ENCODE data around the gene CCDC88A. TPM values are rescaled to one million over a fixed set of nuclear protein-coding genes. Genes with fewer than 3 reads are reported as not detected.

CCDC88A gene
- total RNA-seq, 1 experiment from 2014 or later, result 27.2 TPM

GRCh38 chr2:55364189-55365055 lies 55.2 kb downstream of the CCDC88A start:
- Histone ChIP-seq H3K27ac (ENCODE audit: low read depth, low read length) (no peak overlapping the region), H3K9me3 (ENCODE audit: control insufficient read depth in 1 of 2, insufficient read depth in 1 of 2, low read depth in 1 of 2, low read length in 2 of 2) (no peaks in the 10 kb centered on the region), H3K9me2 (ENCODE audit: insufficient read depth) (no peaks in the 10 kb centered on the region), H3K4me3 (replicated peaks in 1 of 2; ENCODE audit: low read depth in 1 of 2, low read length in 2 of 2) (no peak overlapping the region), H3K27me3 (ENCODE audit: insufficient read depth, low read length) (no peaks in the 10 kb centered on the region), H3K4me2 (ENCODE audit: low read length) (no peak overlapping the region), H4K20me1 (ENCODE audit: insufficient read depth) (no peaks in the 10 kb centered on the region), H3K4me1 (ENCODE audit: control insufficient read depth in 1 of 2, insufficient read depth in 2 of 2, low read length in 2 of 2) (no peaks in the 10 kb centered on the region), H2AFZ (ENCODE audit: low read depth, low read length, poor library complexity, severe bottlenecking) (no peak overlapping the region), H3K9ac (ENCODE audit: low read length) (no peak overlapping the region), H3K79me2 (ENCODE audit: insufficient read depth, low read length) (no peaks in the 10 kb centered on the region), H3K36me3 (ENCODE audit: control insufficient read depth in 1 of 2, insufficient read depth in 2 of 2, low read length in 2 of 2) (no peaks in the 10 kb centered on the region)
- TF ChIP-seq SRF (IDR thresholded peaks at IDR 0.05; ENCODE audit: low read depth) (no peak), TCF7L2 (IDR thresholded peaks at IDR 0.05; ENCODE audit: borderline replicate concordance, extremely low read depth, insufficient read depth, insufficient read length) (no peak), ZNF274 (IDR thresholded peaks at IDR 0.05; ENCODE audit: low read depth, low read length) (no peak), SP1 (IDR thresholded peaks at IDR 0.05; ENCODE audit: low read depth) (0 out of 2 replicates have a peak, but pooled peaks have one; percentile 1), MAX (IDR thresholded peaks at IDR 0.05) (no peak), ZFX (IDR thresholded peaks at IDR 0.05) (no peak)
- BruUV-seq (replicated peaks), result no TSS peak
- intact Hi-C loops (cut with micrococcal nuclease), result no loop called here
- RAD21 ChIA-PET (ENCODE audit: low non-redundant PET in 1 of 2, low total read pairs in 2 of 2, uncharacterized antibody in 2 of 2, unreplicated experiment in 2 of 2), result no interaction called here
- no peak for DNase-seq (ENCODE audit: low read depth, low spot score)
- POLR2A ChIA-PET, result no interaction called here
- ATAC-seq, result no peak
- CTCF ChIA-PET, result no interaction called here

- BruUV-seq (replicated peaks), result no TSS peak
- Histone ChIP-seq H3K27me3 (ENCODE audit: insufficient read depth, low read length) (no peaks in the 10 kb centered on the region), H3K9me3 (ENCODE audit: control insufficient read depth in 1 of 2, insufficient read depth in 1 of 2, low read depth in 1 of 2, low read length in 2 of 2) (no peaks in the 10 kb centered on the region), H4K20me1 (ENCODE audit: insufficient read depth) (no peaks in the 10 kb centered on the region), H3K9me2 (ENCODE audit: insufficient read depth) (no peaks in the 10 kb centered on the region), H3K4me3 (replicated peaks in 1 of 2; ENCODE audit: low read depth in 1 of 2, low read length in 2 of 2) (no peak overlapping the region), H3K9ac (ENCODE audit: low read length) (no peak overlapping the region), H3K79me2 (ENCODE audit: insufficient read depth, low read length) (no peaks in the 10 kb centered on the region), H3K4me1 (ENCODE audit: control insufficient read depth in 1 of 2, insufficient read depth in 2 of 2, low read length in 2 of 2) (no peaks in the 10 kb centered on the region), H3K27ac (ENCODE audit: low read depth, low read length) (no peak overlapping the region), H2AFZ (ENCODE audit: low read depth, low read length, poor library complexity, severe bottlenecking) (no peak overlapping the region), H3K4me2 (ENCODE audit: low read length) (no peak overlapping the region), H3K36me3 (ENCODE audit: control insufficient read depth in 1 of 2, insufficient read depth in 2 of 2, low read length in 2 of 2) (no peaks in the 10 kb centered on the region)
- RAD21 ChIA-PET (ENCODE audit: low non-redundant PET in 1 of 2, low total read pairs in 2 of 2, uncharacterized antibody in 2 of 2, unreplicated experiment in 2 of 2), result no interaction called here
- POLR2A ChIA-PET, result no interaction called here
- CTCF ChIA-PET, result no interaction called here
- intact Hi-C loops (cut with micrococcal nuclease), result no loop called here
- DNase-seq (ENCODE audit: low read depth, low spot score) (no peak), ATAC-seq (no peak)
- TF ChIP-seq EZH2 (IDR thresholded peaks at IDR 0.05) (no peak), SIN3A (IDR thresholded peaks at IDR 0.05; ENCODE audit: low read depth) (no peak), CTCF (IDR thresholded peaks at IDR 0.05 in 2 of 3, conservative IDR thresholded peaks at IDR 0.05 in 1 of 3; ENCODE audit: borderline replicate concordance in 1 of 3, insufficient read depth in 1 of 3, low read depth in 2 of 3, low read length in 2 of 3) (no peak)
Measured at GRCh38 chr2:55363636-55364035, 56.0 kb downstream of the CCDC88A start.

All from HCT116 (cell line).